Ectodermal cell (in vitro differentiated cells): ENCODE results near the gene PRODH.
"Not testable (repeated sequence)": the region's sequence is repeated elsewhere in the genome, so short reads cannot be mapped to it uniquely, and the experiment has no call there.

Experiments used
- H3K27ac ChIP-seq: 2 replicates; pipeline ENCODE4 v1.7.0; 2013; ENCODE audit warnings: mild to moderate bottlenecking, low read depth, low read length; ENCODE audit not compliant: insufficient read depth, poor library complexity, severe bottlenecking
- H3K27me3 ChIP-seq: 2 replicates; pipeline ENCODE4 v1.7.0; 2013; ENCODE audit warnings: mild to moderate bottlenecking, low read length; ENCODE audit not compliant: insufficient read depth, control insufficient read depth, poor library complexity, severe bottlenecking
- H3K36me3 ChIP-seq: one replicate; pipeline ENCODE4 v1.7.0; 2013; ENCODE audit warnings: low read length; ENCODE audit not compliant: control insufficient read depth, insufficient read depth
- H3K4me1 ChIP-seq: one replicate; pipeline ENCODE4 v1.7.0; 2013; ENCODE audit warnings: low read length; ENCODE audit not compliant: control insufficient read depth, insufficient read depth
- H3K4me3 ChIP-seq: 2 replicates; pipeline ENCODE4 v1.7.0; 2013; ENCODE audit warnings: low read depth, low read length, control low read depth; ENCODE audit not compliant: insufficient read depth
- H3K9me3 ChIP-seq: 2 replicates; pipeline ENCODE4 v1.7.0; 2013; ENCODE audit warnings: mild to moderate bottlenecking, low read length, moderate library complexity; ENCODE audit not compliant: control insufficient read depth
- WGBS, 2 experiments: methylation state at CpG; one replicate each; pipeline ENCODE4 v1.1.7; 2013; ENCODE audit warnings: missing lambda C conversion rate in 2 of 2; 5-methylcytosine and 5-hydroxymethylcytosine counted together

PRODH gene

DNA sequence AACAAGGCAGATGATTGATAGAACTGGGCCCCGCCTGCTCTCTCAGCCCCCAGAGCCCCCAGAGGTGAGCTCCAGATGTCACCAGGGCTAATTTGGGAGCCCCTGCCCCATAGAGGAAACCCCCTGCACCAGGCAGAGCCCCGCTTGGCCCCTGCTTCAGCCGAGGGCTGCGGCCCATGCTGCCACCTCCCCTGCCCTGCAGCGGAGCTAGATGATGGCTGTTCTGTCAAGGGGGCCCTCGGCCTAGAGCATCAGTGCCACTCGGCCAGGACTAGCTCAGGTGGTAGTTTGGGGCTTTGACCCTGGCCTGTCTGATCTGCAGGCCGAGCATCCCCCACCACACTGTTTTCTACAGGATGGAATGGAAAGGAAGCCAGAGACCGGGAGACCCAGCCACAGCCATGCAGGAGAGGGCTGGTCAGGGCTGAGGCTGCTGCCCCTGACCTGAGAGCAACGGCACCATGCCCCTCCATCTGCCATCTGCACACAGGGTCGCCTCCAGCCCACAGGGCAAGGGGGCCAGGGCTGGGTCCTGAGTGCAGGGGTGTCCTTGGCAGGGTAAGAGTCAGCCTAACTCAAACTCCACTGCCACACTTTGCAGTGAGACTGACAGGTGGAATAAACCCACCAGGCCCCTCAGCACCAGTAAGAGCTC lies 24.2 kb upstream of the PRODH start:
- not testable (repeated sequence) for H3K36me3 ChIP-seq, H3K4me1 ChIP-seq, H3K27ac ChIP-seq, H3K9me3 ChIP-seq, H3K4me3 ChIP-seq, H3K27me3 ChIP-seq
- WGBS, 2 experiments = 89 to 91% methylated on average over 10 of the region's 11 CpGs

DNA sequence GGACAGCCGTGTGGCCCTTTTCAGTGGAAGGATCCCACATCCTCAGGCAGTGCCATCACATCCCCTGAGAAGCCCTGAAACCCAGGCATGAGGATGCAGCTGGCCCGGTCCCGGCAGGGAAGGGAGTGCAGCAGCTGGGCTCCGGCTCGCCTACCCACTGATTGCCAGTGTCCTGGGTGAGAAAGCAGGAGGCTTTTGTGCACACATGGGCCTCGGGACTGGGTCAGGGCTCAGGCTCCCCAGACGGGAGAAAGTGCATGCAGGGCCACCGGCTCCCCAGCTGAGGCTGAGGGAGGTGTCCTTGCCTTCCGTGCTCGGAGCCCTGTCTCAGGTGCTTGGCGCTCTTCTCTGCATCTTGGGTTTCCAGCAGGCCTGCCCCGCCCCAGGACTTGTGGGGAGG lies 23.6 kb upstream of the PRODH start:
- WGBS, 2 experiments = 93% methylated on average over 10 to 11 of the region's 12 CpGs
- not testable (repeated sequence) for H3K4me1 ChIP-seq, H3K27me3 ChIP-seq, H3K4me3 ChIP-seq, H3K9me3 ChIP-seq, H3K27ac ChIP-seq, H3K36me3 ChIP-seq

DNA sequence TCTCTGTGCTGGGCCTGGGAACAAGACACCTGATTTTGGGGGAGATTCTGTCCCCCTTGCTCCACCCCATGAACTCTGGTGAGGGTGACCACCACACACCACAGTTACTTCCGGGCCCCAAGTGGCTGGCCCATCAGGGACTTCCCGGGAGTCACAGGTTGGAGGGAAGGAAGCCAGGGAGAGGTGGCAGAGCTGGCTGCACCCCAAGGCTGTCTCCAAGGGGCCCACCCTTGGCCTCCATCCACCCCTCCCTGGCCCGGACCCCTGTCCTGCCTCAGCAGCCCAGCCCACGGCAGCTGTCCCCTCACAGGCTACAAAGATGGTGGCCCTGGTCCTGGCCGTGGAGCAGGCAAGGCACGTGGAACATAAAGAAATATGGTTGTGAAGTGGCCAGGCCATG lies 23.2 kb upstream of the PRODH start:
- not testable (repeated sequence) for H3K36me3 ChIP-seq, H3K27ac ChIP-seq, H3K4me3 ChIP-seq, H3K4me1 ChIP-seq, H3K9me3 ChIP-seq, H3K27me3 ChIP-seq
- WGBS, 2 experiments = 96 to 97% methylated on average over 6 of the region's 6 CpGs

DNA sequence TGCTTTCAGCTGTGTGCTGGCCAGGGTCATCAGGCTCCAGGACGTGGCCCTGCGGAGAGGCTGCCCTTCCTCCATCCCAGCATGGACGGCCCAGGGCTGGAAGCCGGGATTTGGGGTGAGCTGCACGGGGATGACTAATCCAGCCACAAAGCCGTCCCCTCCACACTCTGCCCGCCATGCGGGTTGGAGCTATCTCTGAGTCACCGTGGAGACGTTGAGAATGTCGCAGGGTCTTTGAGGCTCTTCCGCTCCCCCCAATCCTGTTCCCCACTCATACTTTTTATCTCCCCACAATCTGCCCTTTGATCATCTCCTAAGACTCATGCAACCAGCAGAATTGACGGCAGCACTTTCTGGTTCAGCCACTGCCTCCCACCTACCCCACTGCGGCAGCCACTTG lies 22.6 kb upstream of the PRODH start:
- not testable (repeated sequence) for H3K36me3 ChIP-seq, H3K27me3 ChIP-seq, H3K4me1 ChIP-seq, H3K9me3 ChIP-seq, H3K27ac ChIP-seq, H3K4me3 ChIP-seq
- WGBS, 2 experiments = 85 to 86% methylated on average over 14 of the region's 14 CpGs

DNA sequence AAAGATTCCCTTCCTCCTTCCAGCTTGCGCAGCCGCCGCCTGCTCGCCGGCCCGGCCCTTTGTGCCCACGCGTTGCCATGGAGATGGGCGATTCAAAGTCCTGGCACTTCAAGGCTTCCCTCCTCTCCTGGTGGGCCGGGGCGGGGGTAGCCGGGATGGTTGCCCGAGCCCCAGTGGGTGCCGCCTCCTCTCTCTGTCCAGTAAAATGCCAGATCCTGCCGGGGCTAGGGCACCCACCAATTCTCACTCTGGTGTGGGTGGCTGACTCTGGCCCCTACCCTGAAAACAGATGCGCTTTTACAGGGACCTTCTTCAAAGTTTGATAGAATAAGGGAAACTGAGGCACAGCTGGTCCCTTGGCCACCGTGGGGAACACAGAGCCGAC lies 22.2 kb upstream of the PRODH start:
- not testable (repeated sequence) for H3K9me3 ChIP-seq, H3K4me3 ChIP-seq
- 77 to 85% methylated on average over 18 of the region's 18 CpGs for WGBS, 2 experiments

DNA sequence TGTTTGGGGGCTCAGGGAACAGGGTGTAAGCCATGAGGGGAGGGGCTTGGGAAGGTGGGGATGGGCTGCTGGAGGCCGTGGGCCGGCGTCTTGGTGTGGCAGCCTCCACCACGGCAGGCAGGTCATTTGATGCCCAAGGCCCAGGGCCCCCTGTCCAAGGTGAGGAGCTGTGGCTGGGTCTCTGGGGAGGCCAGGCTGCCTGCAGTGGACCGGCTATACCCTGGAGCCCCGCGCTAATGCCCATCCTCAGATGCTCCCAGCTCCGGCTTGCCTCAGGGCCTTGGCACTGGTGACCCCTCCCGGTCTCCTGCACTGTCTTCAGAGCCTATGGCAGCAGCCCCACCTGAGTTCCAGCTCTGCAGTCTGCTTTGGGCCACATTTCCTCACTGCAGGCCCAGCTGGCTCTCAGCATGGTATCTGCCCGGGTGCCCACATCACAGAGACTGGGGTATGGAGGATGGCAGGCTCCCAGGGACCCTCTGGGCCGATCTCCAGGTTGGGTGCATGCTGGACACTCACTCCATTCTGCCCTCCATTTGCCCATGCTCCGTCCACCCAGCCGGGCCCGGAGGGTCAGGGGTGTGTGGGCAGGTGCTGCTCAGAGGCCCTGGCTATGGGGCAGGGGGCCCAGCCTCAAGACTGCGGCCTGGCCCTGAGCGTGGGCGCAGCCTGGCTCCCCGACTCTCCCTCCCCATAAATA lies 21.7 kb upstream of the PRODH start:
- not testable (repeated sequence) for H3K9me3 ChIP-seq, H3K36me3 ChIP-seq, H3K27ac ChIP-seq, H3K4me1 ChIP-seq, H3K27me3 ChIP-seq, H3K4me3 ChIP-seq
- WGBS, 2 experiments = 89% methylated on average over 14 of the region's 18 CpGs

More for the DNA sequence above, 22.2 kb upstream of the PRODH start:
- not testable (repeated sequence) for H3K27ac ChIP-seq, H3K4me1 ChIP-seq, H3K36me3 ChIP-seq, H3K27me3 ChIP-seq

DNA sequence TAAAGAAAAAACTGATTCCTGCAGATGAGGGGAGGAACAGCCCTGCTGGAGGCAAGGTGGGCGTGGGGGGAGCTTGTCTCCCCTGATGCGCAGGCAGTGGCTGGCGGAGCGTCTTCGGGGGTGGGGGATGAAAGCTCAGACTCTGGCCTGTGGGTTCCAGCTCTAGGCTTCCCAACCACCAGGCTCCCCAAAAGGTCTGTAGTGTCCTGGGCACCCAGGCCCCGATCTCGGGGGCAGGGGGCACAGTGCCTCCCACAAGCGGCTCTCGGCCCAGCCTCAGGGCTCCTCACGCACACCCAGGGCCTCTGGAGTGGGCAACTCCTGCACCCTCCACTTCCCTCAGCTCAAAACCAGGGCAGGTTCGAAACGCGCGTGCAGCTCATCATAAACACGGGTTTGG lies 20.9 kb upstream of the PRODH start:
- 84 to 87% methylated on average over 14 to 15 of the region's 15 CpGs for WGBS, 2 experiments
- not testable (repeated sequence) for H3K27me3 ChIP-seq, H3K4me1 ChIP-seq, H3K4me3 ChIP-seq, H3K27ac ChIP-seq, H3K36me3 ChIP-seq, H3K9me3 ChIP-seq

DNA sequence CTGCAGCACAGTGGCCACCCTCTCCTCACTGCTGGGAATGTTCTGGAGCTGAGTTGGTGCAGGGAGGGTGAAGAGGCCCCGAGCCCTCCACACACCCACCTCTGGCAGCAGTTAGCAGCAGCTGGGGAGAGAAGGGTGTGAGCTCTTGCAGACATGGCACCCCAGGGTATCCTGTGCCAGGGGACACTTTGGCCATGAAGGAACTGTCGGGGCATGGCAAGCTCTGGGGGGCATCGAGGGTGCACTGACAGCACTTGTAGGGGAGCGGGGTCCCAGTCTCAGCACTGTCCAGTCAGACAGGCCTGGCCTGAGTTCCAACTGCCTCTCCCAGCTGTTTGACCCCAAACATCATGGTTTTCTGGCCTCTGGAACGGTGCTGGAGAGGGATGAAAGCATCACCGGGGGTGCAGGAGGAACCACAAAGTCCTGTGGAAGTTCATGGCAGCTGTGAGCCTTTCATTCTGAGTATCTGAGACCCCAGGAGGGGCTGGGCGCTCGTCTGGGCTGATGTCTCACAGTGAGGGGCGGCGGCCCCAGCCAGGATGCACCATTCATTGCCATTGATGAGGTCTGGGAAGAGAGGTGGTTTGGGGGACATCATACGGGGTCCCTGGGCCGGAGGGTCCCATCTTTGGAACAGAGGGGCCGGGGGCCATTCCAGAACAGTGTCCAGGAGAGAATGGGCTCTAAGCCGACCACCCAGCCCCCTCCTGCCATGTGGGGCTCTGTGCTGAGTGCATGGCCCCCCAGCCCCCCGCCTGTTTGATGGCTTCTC lies 20.2 kb upstream of the PRODH start:
- not testable (repeated sequence) for H3K4me3 ChIP-seq, H3K9me3 ChIP-seq, H3K36me3 ChIP-seq, H3K4me1 ChIP-seq, H3K27me3 ChIP-seq, H3K27ac ChIP-seq
- WGBS, 2 experiments = 83 to 84% methylated on average over 15 of the region's 15 CpGs

DNA sequence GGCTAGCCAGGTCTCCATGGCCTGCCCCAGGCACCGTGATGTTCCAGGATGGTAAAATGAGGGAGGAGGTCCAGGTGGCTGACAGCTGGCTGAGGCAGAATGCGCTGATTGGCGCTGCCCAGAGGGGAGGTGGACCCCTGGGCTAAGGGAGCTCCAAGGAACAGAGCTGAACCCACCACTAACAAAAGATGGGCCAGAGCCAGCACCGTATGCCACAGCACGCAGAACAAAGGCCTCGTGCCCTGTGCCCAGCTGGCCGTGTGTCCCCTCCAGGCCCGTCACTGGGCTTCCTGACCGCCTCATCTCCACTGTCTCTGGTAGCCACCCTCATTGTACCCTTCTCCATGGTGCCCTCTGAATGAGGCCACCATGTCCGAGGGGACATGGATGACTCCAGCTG lies 19.6 kb upstream of the PRODH start:
- Histone ChIP-seq H3K4me3 (no peak overlapping the region), H3K36me3 (no peaks in the 10 kb centered on the region), H3K4me1 (peaks cover 7% of the 10 kb centered on the region), H3K27me3 (no peaks in the 10 kb centered on the region), H3K9me3 (no peaks in the 10 kb centered on the region), H3K27ac (no peak overlapping the region)
- WGBS, 2 experiments = 93 to 94% methylated on average over 10 of the region's 10 CpGs

DNA sequence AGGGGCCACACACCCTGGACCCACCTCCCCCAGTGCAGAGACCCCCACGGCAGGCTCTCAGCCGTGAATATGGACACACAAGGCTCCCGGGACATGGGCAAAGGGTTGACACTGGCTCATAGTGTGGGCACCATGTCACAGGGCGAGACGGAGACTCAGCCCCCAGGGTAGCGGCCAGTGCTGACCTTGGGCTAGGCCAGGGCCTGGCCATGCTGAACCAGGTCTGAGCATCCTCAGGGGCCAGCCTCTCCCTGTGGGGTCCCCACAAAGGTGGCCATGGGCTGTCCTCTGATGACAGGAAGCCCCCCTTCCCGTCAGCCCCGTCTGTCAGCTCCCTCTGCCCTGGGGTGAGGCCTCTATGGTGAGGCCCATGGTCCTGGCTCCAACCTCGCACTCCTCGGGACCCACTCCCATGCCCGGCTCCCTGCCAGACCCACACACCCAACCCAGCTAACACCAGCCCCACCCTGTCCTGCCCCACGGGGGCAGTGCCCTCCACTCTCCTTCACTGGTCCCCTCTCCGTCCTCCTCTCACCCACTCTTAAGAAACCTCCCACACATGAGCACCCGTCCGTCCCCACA lies 19.0 kb upstream of the PRODH start:
- Histone ChIP-seq H3K4me1 (peaks cover 7% of the 10 kb centered on the region), H3K36me3 (no peaks in the 10 kb centered on the region), H3K9me3 (no peaks in the 10 kb centered on the region), H3K4me3 (no peak overlapping the region), H3K27ac (no peak overlapping the region), H3K27me3 (no peaks in the 10 kb centered on the region)
- 90 to 91% methylated on average over 15 of the region's 15 CpGs for WGBS, 2 experiments
